Measurements from ENCODE around the gene BAG3.

GRCh38 chr10:119670717-119671116, 19.5 kb downstream of the BAG3 start:
- no peak for TF ChIP-seq NFIC (IDR thresholded peaks at IDR 0.05)
- TF ChIP-seq RAD21 (IDR thresholded peaks at IDR 0.05; ENCODE audit: low read depth): no peak
- no peak for TF ChIP-seq REST (IDR thresholded peaks at IDR 0.05; ENCODE audit: low read depth)
